HG03442 (cell line): Measurements from ENCODE around the gene MFGE8.

ENCODE experiments used
- ATAC-seq: cut with Tn5 transposase; IDR thresholded peaks from one replicate; pipeline ENCODE4 v1.9.1; 2021; ENCODE audit warnings: mild to moderate bottlenecking, moderate library complexity; ENCODE audit not compliant: unreplicated experiment

MFGE8 gene

DNA sequence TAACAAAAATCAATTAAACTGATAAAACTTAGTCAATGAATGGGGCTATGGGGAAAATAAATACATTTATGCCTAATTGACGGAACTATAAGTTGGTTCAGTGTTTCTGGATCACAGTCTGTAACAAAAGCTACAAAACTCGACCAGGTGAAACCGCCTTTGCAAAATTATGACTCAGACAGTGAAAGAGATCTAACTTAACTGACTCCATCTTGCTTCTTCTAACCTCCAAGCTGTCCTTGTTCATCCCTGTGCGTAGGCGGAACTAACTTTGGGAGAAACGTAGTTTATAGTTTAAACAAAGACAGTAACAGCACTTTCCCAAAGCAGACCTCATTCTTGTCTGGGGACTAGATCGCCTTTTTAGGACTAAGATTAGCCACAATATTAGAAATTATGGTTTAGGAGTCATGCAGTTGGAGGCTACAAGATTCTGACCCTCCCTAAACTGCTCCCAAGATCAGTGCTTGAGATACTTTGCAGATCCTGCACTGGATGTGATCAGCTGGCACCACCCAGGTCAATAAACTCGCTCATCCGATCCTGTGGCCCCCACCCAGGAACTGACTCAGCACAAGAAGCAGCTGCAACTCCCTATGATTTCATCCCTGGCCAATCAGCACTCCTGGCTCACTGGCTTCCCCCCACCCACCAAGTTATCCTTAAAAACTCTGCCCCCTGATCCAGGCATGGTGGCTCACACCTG, 7.2 kb upstream of the MFGE8 start:
- no peak for ATAC-seq

- no peak for ATAC-seq
Measured at GRCh38 chr15:88918738-88919137, 5.6 kb upstream of the MFGE8 start.

DNA sequence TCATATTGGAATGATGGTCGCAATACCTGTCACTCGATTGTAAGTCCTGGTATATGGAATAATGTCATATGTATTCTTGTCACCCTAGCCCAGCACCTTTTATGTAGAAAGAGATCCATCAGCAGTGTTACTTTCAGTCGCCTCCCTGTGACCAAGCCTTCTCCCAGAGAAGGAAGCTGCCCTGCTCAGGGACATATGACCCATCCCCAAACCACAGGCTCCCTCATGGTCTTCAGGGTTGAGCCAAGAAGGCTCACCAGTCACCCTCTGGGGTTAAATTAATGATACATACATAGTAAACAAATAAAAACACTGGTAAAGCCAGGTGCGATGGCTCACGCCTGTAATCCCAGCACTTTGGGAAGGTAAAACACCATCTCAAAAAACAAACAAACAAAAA, 4.6 kb upstream of the MFGE8 start:
- no peak for ATAC-seq

- no peak for ATAC-seq
Measured at GRCh38 chr15:88915354-88915753, 2.2 kb upstream of the MFGE8 start.

- ATAC-seq: no peak
Measured at GRCh38 chr15:88913850-88914169, 631 bp upstream of the MFGE8 start.

DNA sequence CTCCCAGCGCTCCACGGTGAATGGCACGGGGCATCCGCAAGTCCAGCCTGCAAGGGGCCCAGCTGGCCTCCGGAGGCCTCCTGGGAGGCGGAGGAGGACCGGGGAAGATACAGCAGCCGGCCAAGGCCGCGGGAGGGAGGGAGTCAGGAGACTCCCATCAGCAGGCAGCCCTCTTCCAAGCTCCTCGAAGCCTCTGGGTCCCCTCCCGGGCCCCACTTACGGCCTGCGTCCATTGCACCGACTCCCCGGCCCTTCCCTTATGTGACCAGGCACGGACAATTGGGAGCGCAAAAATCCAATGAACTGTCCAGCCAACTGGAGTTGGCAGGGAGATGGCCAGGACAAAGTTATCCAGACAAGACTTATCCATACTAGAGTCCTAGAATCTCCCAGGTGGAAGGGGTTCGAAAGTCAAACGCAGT, 668 bp downstream of the MFGE8 start:
- ATAC-seq: no peak

GRCh38 chr15:88911766-88912118, 1.4 kb downstream of the MFGE8 start:
- no peak for ATAC-seq

- no peak for ATAC-seq
Measured at GRCh38 chr15:88909956-88910831, 3.0 kb downstream of the MFGE8 start.

DNA sequence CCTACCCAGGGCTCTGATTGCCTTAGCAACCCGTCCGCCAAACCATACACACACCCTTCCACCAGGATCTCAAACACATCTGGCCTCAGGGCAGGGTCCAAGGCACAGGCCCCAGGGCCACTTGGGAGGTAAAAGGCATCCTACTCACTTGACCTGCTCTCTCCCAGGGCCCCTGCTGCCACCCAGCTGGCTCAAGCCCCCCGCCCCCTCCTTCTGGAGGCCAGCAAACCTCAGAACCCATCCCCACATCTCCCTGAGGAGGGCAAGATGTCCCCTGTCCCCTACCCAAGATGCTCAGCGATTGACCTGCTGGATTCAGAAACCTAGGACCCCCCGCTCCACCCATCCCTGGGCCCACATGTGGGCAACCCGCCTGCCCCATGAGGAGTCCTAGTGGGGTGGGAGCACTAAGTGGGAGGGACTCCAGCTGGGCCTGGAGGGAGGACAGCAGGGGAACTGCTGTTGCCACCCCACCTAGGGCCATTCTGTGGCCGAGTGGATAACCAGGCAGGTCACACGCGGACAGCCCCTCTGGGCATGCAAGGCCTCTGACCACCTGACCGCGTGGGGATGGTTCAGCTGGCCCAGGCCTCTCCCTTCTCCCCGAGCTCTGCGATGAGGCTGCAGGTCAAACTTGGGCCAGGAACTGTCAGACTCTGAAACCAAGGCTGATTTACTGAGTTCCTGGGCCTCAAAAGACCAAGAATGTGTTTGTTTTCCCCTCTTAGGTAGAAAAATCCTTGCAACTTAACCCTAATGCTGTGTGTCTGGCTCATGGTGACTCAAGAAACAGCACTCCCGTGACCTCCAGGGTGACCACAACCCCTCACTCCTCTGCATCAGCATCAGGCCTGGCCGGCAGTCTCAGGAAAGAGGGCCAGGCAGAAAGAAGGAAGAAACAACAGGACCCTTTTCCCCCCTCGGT, 4.2 kb downstream of the MFGE8 start:
- no peak for ATAC-seq

DNA sequence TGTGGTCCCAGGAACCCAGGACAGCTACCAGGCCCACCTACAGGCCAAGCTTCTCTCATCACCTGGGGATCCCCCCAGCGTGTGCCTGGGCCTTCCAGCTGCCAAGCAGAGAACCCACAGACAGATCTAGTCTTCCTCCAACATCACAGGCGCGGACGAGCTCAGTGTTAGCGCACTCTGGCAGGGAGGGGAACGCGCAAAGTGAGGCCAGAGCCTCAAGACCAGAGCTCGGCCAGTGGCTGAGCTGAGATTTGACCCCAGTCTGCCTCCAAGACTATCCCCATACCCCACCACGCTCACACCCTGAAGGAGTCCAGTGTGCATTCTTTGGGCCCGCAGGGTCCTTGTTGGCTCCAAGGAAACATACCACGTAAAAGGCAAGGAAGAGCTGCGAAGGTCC, 5.1 kb downstream of the MFGE8 start:
- ATAC-seq: no peak

DNA sequence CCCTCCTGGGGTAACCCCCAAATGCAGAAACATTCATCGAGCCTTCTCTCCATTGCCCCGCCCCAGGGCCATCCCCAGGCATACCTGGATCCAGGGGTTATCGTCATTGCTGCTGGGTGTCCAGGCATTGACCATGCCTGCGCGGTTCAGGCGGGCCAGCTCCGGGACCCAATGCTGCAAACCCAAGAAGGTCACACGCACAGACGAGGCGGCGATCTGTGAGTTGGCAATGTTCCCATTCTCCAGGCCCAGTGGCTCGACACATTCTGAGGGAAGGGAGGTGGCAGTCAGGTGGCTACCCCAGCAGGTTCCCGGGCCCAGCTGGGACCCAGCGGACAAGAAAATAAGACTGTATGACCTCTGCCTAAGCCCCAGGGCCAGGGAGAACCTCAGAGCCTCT, 6.1 kb downstream of the MFGE8 start:
- ATAC-seq: no peak

GRCh38 chr15:88906551-88906950, 6.6 kb downstream of the MFGE8 start:
- ATAC-seq: no peak

GRCh38 chr15:88906130-88906529, 7.0 kb downstream of the MFGE8 start:
- no peak for ATAC-seq

GRCh38 chr15:88905576-88905975, 7.6 kb downstream of the MFGE8 start:
- no peak for ATAC-seq

DNA sequence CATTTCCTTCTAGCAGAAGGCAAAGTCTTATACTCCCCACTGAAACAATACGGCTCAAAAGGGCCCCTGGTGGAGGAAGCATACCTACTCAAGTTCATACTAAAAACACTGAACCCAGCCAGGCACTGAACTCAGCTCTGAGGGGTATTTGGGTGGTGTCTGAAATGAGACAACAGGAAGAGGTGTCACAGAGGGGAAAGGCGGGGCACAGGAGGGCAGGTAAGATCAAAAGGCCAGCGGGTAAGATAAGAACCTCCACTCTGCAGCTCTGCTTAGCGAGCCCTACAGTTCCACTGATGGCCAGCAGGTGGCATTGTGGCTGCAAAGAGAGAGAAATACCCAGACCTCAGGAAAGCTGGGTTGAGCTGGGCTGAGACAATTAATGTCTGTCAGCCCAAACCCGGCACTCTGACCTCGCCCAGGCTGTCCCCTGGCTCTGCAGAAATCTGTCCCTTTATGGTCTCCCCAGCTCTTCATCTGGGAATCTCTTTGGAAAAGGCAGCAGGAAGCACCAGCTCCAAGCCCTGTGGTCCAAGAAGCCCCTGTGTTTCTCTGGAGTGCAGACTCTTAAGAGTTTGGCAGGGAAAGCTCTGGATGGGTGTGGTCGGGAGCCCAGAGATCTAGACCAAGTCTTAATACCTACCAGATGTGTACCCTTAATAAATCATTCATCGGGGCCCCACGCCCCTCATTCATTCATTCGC, 8.4 kb downstream of the MFGE8 start:
- ATAC-seq: peak; percentile 74

DNA sequence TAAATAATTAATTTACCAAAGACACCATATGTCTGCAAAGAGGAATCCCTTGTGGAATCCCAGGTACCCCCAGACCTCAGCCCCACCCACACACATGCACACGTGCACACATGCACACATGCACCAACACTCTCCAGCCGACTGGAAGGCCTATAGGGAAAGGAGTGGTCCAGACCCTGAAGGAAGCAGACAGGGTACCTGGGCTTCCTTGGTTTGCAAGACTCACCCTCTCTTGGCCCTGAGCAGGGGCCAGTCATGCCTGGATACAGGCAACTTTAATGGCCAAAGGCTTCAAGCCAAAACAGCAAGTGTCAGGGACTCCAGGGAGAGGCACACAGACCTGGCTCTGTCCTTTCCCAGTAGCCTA, 8.9 kb downstream of the MFGE8 start:
- no peak for ATAC-seq

- no peak for ATAC-seq
Measured at GRCh38 chr15:88902846-88903245, 10.3 kb downstream of the MFGE8 start.

DNA sequence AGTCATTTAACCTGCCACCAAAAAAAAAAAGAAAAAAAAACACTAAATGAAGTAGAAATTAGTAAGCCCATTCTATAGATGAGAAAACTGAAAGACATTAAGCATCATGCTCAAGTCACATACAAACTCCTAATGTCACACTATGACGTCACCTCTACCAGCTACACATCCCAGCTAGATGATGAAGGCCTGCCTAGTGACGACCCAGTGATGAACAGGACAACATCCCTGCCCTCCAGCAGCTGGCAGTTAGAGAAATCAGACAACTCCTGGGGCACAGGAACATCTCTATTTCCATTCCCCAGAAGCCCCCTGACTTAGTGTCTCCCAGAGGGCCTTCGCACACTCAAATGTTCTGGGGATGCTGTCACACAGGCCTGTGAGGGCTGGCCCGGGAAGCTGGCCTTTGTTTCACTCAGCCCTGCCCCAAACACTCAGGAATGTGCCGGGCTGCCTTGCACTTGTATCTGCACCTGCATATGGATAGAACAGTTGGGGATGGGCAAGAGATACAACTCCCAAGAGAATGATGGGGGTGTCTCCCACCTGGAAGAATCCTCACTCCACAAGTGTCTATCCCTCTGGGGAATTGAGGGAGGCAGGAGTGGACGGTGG, 10.9 kb downstream of the MFGE8 start:
- no peak for ATAC-seq

- no peak for ATAC-seq
Measured at GRCh38 chr15:88901508-88902220, 11.5 kb downstream of the MFGE8 start.

- no peak for ATAC-seq
Measured at GRCh38 chr15:88900982-88901418, 12.2 kb downstream of the MFGE8 start.
